Kidney epithelial cell (primary cell): Measurements from ENCODE around the gene LIPE. TPM values are rescaled to one million over a fixed set of nuclear protein-coding genes. Genes with fewer than 3 reads are reported as not detected.
"Not testable (repeated sequence)": the region's sequence is repeated elsewhere in the genome, so short reads cannot be mapped to it uniquely, and the experiment has no call there.

ENCODE experiments used
- DNase-seq: peaks from one replicate; pipeline ENCODE4 v3.0.0-alpha.2; 2010; ENCODE audit warnings: low read depth
- H3K27me3 ChIP-seq: 2 replicates; pipeline ENCODE4 v1.6.0; 2011; ENCODE audit warnings: low read length; ENCODE audit not compliant: control insufficient read depth, insufficient read depth
- H3K36me3 ChIP-seq: 2 replicates; pipeline ENCODE4 v1.5.1; 2011; ENCODE audit warnings: low read length; ENCODE audit not compliant: control insufficient read depth, insufficient read depth
- H3K4me3 ChIP-seq: 2 replicates; pipeline ENCODE4 v1.5.1; 2011; ENCODE audit warnings: low read depth, mild to moderate bottlenecking, control low read depth, low read length
- total RNA-seq: library from RNA; depleted of rRNA; stranded (reverse); fragments of >200 nt; gene quantifications from 2 replicates; pipeline ENCODE4 v1.2.3, GENCODE V29; 2015
- TF ChIP-seq, protein P1 (sequence below): IDR thresholded peaks from 2 replicates; pipeline ENCODE4 v1.5.1; 2011; ENCODE audit warnings: mild to moderate bottlenecking, moderate library complexity, low read length, control low read depth, inconsistent platforms; ENCODE audit not compliant: insufficient read depth, poor library complexity, severe bottlenecking

Gene LIPE
- total RNA-seq, 1 donor from 2014 or later = 3.7 TPM

DNA sequence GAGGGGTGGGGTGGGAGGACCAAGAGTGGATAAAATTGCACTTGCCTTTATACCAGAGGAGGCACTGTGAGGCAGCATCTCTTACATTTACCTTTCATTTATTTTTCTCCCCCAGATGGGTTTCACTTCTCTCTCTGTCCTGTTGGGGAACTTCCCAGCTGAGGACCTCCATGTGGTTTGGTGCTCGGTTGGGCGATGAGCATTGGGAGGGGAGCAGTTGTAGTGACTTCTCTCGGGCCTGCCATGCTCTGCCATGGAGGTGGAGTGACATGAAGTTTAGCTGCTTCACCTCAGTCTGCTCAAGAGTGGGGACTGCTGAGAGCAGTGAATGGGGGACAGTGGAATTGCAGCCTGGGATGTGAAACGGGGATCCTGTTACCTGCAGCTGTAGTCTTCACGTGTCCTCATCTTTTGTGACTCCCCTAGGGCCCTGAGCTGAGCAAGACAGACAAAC is 38.7 kb upstream of the LIPE start:
- H3K36me3 ChIP-seq = no peaks in the 10 kb centered on the region
- H3K27me3 ChIP-seq = no peaks in the 10 kb centered on the region
- TF ChIP-seq, protein P1, sequence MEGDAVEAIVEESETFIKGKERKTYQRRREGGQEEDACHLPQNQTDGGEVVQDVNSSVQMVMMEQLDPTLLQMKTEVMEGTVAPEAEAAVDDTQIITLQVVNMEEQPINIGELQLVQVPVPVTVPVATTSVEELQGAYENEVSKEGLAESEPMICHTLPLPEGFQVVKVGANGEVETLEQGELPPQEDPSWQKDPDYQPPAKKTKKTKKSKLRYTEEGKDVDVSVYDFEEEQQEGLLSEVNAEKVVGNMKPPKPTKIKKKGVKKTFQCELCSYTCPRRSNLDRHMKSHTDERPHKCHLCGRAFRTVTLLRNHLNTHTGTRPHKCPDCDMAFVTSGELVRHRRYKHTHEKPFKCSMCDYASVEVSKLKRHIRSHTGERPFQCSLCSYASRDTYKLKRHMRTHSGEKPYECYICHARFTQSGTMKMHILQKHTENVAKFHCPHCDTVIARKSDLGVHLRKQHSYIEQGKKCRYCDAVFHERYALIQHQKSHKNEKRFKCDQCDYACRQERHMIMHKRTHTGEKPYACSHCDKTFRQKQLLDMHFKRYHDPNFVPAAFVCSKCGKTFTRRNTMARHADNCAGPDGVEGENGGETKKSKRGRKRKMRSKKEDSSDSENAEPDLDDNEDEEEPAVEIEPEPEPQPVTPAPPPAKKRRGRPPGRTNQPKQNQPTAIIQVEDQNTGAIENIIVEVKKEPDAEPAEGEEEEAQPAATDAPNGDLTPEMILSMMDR = no peak
- DNase-seq = no peak
- no peak overlapping the region for H3K4me3 ChIP-seq

DNA sequence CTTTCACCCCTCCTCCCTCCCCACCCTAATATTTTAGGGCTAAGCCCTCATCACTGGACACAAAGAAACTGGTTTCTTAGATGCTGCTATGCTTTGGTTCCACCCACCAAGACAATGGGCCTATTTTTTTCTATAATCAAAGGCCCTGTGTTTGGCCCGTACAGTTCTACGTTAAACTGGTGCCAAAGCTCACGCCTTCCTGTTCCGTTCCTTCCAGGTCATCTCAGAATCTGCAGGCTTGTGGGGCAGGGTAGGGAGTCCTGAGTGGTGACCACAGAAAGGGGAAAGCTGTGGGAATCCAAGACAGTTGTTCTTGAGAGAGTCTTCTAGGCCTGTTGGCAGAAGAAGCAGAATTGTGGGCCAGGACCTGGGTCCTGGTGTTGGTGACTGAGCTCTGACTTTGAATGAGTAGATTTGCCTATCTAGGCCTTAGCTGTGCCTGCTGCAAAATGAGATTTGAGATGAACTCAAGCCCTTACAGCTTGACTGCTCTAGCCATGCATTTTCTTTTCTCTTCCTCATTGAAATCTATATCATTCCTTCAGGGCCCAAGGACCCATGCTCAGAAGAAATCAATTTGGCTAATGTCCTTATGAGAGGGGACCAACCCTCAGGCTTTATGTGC is 34.6 kb upstream of the LIPE start:
- no peak for DNase-seq
- TF ChIP-seq, protein P1 = no peak

DNA sequence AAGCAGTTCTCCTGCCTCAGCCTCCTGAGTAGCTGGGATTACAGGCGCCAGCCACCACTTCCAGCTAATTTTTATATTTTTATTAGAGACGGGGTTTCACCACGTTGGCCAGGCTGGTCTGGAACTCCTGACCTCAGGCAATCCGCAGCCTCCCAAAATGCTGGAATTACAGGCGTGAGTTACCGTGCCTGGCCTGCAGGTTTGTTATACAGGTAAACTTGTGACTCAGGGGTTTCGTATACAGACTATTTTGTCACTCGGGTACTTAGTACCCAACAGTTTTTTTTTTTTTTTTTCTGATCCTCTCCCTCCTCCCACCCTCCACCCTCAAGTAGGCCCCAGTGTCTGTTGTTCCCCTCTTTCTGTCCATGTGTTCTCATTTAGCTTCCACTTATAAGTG is 34.0 kb upstream of the LIPE start:
- H3K27me3 ChIP-seq, DNase-seq, H3K4me3 ChIP-seq: not testable (repeated sequence)

More for the DNA sequence above, 34.6 kb upstream of the LIPE start:
- Histone ChIP-seq H3K27me3 (no peaks in the 10 kb centered on the region), H3K4me3 (no peak overlapping the region), H3K36me3 (no peaks in the 10 kb centered on the region)

DNA sequence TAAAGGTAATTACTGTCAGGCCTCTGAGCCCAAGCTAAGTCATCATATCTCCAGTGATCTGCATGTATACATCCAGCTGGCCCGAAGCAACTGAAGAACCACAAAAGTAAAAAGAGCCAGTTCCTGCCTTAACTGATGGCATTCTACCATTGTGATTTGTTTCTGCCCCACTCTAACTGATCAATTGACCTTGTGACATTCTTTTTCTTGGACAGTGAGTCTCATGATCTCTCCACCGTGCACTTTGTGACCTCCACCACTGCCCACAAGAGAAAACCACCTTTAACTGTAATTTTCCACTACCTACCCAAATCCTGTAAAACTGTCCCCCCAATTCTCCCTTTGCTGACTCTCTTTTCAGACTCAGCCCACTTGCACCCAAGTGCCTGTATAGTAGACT is 32.7 kb upstream of the LIPE start:
- no peaks in the 10 kb centered on the region for H3K36me3 ChIP-seq
- TF ChIP-seq, protein P1 = no peak
- DNase-seq = no peak

More for the DNA sequence above, 34.0 kb upstream of the LIPE start:
- not testable (repeated sequence) for H3K36me3 ChIP-seq

DNA sequence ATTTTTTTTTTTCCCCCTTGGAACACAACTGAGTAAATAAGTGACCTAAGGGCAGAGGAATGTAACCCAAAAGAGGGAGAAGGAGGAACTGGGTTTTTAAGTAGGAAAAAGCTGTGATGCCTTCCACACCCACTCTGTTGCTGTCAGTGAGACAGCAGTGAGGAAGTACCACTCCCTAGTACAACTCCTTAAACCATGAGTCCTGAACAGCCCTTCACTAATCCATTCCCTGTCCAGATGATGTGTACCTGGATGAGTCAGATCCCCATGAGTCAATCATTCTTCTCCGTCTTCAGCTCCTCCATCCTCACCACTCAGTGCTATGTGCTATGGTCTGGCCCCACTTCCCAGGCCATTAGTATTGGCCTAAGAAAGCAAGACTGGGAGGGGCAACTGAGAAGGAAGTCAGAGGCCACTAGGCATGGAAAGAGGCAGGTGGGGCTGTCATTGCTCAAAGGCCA is 28.5 kb upstream of the LIPE start:
- H3K4me3 ChIP-seq = no peak overlapping the region
- TF ChIP-seq, protein P1 = no peak
- no peaks in the 10 kb centered on the region for H3K36me3 ChIP-seq
- DNase-seq = peak; percentile 41
- no peaks in the 10 kb centered on the region for H3K27me3 ChIP-seq

More for the DNA sequence above, 32.7 kb upstream of the LIPE start:
- H3K4me3 ChIP-seq = no peak overlapping the region
- H3K27me3 ChIP-seq = no peaks in the 10 kb centered on the region

DNA sequence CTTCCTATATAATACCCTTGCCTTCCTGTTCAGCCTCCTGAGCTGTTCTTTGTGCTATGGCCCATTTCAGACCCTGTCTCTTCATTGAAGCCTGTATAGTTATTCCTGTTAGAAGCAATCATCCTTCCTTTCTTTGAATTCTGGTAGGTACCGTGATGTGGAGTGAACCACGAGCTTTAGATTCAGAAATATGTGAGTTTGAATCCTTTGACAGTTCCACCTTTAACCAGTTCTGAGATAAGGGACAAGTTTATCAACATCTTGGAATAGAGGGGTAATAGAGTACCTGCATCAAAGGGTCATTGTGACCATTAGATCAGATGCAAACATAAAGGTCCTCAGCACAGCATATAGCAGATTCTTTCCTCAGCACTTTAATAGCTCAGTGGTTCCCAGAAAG is 27.9 kb upstream of the LIPE start:
- Histone ChIP-seq H3K36me3 (no peaks in the 10 kb centered on the region), H3K4me3 (no peak overlapping the region), H3K27me3 (no peaks in the 10 kb centered on the region)
- DNase-seq = no peak
- TF ChIP-seq, protein P1 = no peak
